ENCODE measurements around the gene RILPL2. TPM values are rescaled to one million over a fixed set of nuclear protein-coding genes. Genes with fewer than 3 reads are reported as not detected.

The RILPL2 gene
- total RNA-seq (2022; extraction: Qiagen RNA extraction; ENCODE audit: low read depth), result 1.5 to 2.1 TPM (median 1.7 TPM) in 5 replicates

GRCh38 chr12:123436017-123436964 lies at the start of gene RILPL2:
Gene RILPL2 (minus strand): TSS chr12:123436684. CDS start chr12:123436420, 264 bp downstream.

GRCh38 chr12:123457980-123458779 lies 21.7 kb upstream of the RILPL2 start, which contains the start of gene SNRNP35:
Gene SNRNP35 (plus strand): TSS chr12:123458139. CDS start chr12:123465541, 7,402 bp downstream.

Other genes starting within 250 kb of the RILPL2 start
- 20.0 to 35.7 TPM (median 23.9 TPM) in 5 replicates for gene MPHOSPH9, start 203.5 kb downstream of the RILPL2 start, total RNA-seq (2022; extraction: Qiagen RNA extraction; ENCODE audit: low read depth)
- gene MTRFR, start 203.2 kb downstream of the RILPL2 start, total RNA-seq (2022; extraction: Qiagen RNA extraction; ENCODE audit: low read depth), result 12.9 to 19.0 TPM (median 15.9 TPM) in 5 replicates
- gene CDK2AP1, start 164.8 kb downstream of the RILPL2 start, total RNA-seq (2022; extraction: Qiagen RNA extraction; ENCODE audit: low read depth), result 84.5 to 182 TPM (median 157 TPM) in 5 replicates
- gene SBNO1, start 71.8 kb downstream of the RILPL2 start, total RNA-seq (2022; extraction: Qiagen RNA extraction; ENCODE audit: low read depth), result 17.0 to 29.4 TPM (median 24.2 TPM) in 5 replicates
- gene KMT5A, start 52.6 kb downstream of the RILPL2 start, total RNA-seq (2022; extraction: Qiagen RNA extraction; ENCODE audit: low read depth), result 57.6 to 67.2 TPM (median 60.3 TPM) in 5 replicates
- 18.8 to 23.1 TPM (median 21.0 TPM) in 5 replicates for gene SNRNP35, start 21.5 kb upstream of the RILPL2 start, total RNA-seq (2022; extraction: Qiagen RNA extraction; ENCODE audit: low read depth)
- 7.4 to 15.6 TPM (median 14.1 TPM) in 5 replicates for gene RILPL1, start 97.0 kb upstream of the RILPL2 start, total RNA-seq (2022; extraction: Qiagen RNA extraction; ENCODE audit: low read depth)
- 142 to 197 TPM (median 194 TPM) in 5 replicates for gene TMED2, start 147.9 kb upstream of the RILPL2 start, total RNA-seq (2022; extraction: Qiagen RNA extraction; ENCODE audit: low read depth)
- 30.7 to 36.3 TPM (median 33.3 TPM) in 5 replicates for gene DDX55, start 165.4 kb upstream of the RILPL2 start, total RNA-seq (2022; extraction: Qiagen RNA extraction; ENCODE audit: low read depth)
- gene EIF2B1, start 197.0 kb upstream of the RILPL2 start, total RNA-seq (2022; extraction: Qiagen RNA extraction; ENCODE audit: low read depth), result 30.5 to 40.3 TPM (median 33.0 TPM) in 5 replicates
- gene GTF2H3, start 197.1 kb upstream of the RILPL2 start, total RNA-seq (2022; extraction: Qiagen RNA extraction; ENCODE audit: low read depth), result 17.2 to 38.8 TPM (median 27.2 TPM) in 5 replicates
- 11.1 to 14.6 TPM (median 13.6 TPM) in 5 replicates for gene TCTN2, start 234.4 kb upstream of the RILPL2 start, total RNA-seq (2022; extraction: Qiagen RNA extraction; ENCODE audit: low read depth)

Data from A549 treated with ZK216348 at 1 μM for 4 hours (cell line).